H1 (cell line): ENCODE data around the gene ULK2. TPM values are rescaled to one million over a fixed set of nuclear protein-coding genes. Genes with fewer than 3 reads are reported as not detected.

Experiments used
- CTCF ChIA-PET: fragments of 300-600 bp; sonication (Branson Sonifier 250); formaldehyde crosslinking; loops from one replicate; lab custom pipeline; 2021; ENCODE audit not compliant: partially characterized antibody; lab: Charles Lee
- POLR2A ChIA-PET: fragments of 300-600 bp; sonication (Branson Sonifier 250); formaldehyde crosslinking; loops from one replicate; lab custom pipeline; 2021; ENCODE audit warnings: inconsistent platforms; ENCODE audit not compliant: partially characterized antibody; lab: Charles Lee
- DNase-seq, 2 experiments: peaks; one replicate each; pipeline versions ENCODE4 v3.0.0 to v3.0.0-alpha.2; 2010 to 2022; ENCODE audit warnings: low spot score in 2 of 2, low read depth in 1 of 2, mixed read lengths in 1 of 2
- FAIRE-seq: peaks from 2 replicates; lab custom pipeline; 2011; peaks lifted over from hg19 to GRCh38; lab: Jason Lieb, UNC
- H2AFZ ChIP-seq: 2 replicates; pipeline ENCODE4 v1.8.1; 2012; ENCODE audit warnings: low read length, inconsistent platforms
- H2AK5ac ChIP-seq: 2 replicates; pipeline ENCODE4 v1.6.1; 2013; ENCODE audit warnings: low read depth, low read length
- H2BK120ac ChIP-seq: replicated peaks from 2 replicates; pipeline ENCODE3; 2013; ENCODE audit warnings: low read depth, low read length, inconsistent platforms
- H2BK12ac ChIP-seq: 2 replicates; pipeline ENCODE4 v1.6.1; 2013; ENCODE audit warnings: low read depth, low read length
- H2BK15ac ChIP-seq: 2 replicates; pipeline ENCODE4 v1.6.1; 2013; ENCODE audit warnings: low read length
- H2BK20ac ChIP-seq: 2 replicates; pipeline ENCODE4 v1.6.1; 2013; ENCODE audit warnings: low read length
- H2BK5ac ChIP-seq: 2 replicates; pipeline ENCODE4 v1.6.1; 2013; ENCODE audit warnings: low read depth, low read length
- H3K14ac ChIP-seq: 2 replicates; pipeline ENCODE4 v1.6.1; 2013; ENCODE audit warnings: inconsistent platforms; ENCODE audit not compliant: insufficient read length
- H3K18ac ChIP-seq: 2 replicates; pipeline ENCODE4 v1.6.1; 2013; ENCODE audit warnings: low read length; ENCODE audit errors: extremely low read depth
- H3K23ac ChIP-seq: 2 replicates; pipeline ENCODE4 v1.6.1; 2013; ENCODE audit warnings: inconsistent platforms; ENCODE audit not compliant: insufficient read length
- H3K23me2 ChIP-seq: 2 replicates; pipeline ENCODE4 v1.6.1; 2013; ENCODE audit warnings: low read depth, low read length
- H3K27ac ChIP-seq: 2 replicates; pipeline ENCODE4 v1.6.1; 2011; ENCODE audit warnings: low read depth, low read length, inconsistent platforms
- H3K27me3 ChIP-seq, 4 experiments: replicated peaks in 1 of 4; 1 replicate in 1 of 4; 2 replicates in 3 of 4; pipeline versions ENCODE4 v1.6.1 to v1.8.1; 2011 to 2013; ENCODE audit warnings: low read length in 3 of 4, mild to moderate bottlenecking in 3 of 4, inconsistent platforms in 2 of 4, mixed read lengths in 2 of 4, moderate library complexity in 1 of 4; ENCODE audit not compliant: control insufficient read depth in 3 of 4, insufficient read depth in 3 of 4; ENCODE audit errors: extremely low read depth in 1 of 4
- H3K36me3 ChIP-seq, 4 experiments: 2 replicates each; pipeline versions ENCODE4 v1.6.1 to v1.8.1; 2011 to 2013; ENCODE audit warnings: mild to moderate bottlenecking in 4 of 4, low read length in 3 of 4, moderate library complexity in 2 of 4, control low read depth in 1 of 4, inconsistent platforms in 1 of 4; ENCODE audit not compliant: insufficient read depth in 4 of 4, control insufficient read depth in 2 of 4
- H3K4ac ChIP-seq: replicated peaks from 2 replicates; pipeline ENCODE3; 2013; ENCODE audit warnings: low read length, low read depth, mixed read lengths, inconsistent platforms; ENCODE audit not compliant: insufficient read length
- H3K4me1 ChIP-seq, 4 experiments: replicated peaks in 1 of 4; 1 replicate in 1 of 4; 2 replicates in 3 of 4; pipeline versions ENCODE4 v1.6.1 to v1.8.1; 2011 to 2013; ENCODE audit warnings: low read length in 3 of 4, inconsistent platforms in 2 of 4, mixed read lengths in 1 of 4; ENCODE audit not compliant: insufficient read depth in 4 of 4, control insufficient read depth in 3 of 4
- H3K4me2 ChIP-seq, 2 experiments: 2 replicates each; pipeline versions ENCODE4 v1.6.1 to v1.8.1; 2011 to 2013; ENCODE audit warnings: low read depth in 2 of 2, low read length in 2 of 2, control low read depth in 1 of 2, inconsistent platforms in 1 of 2, mild to moderate bottlenecking in 1 of 2; ENCODE audit not compliant: insufficient read depth in 1 of 2
- H3K4me3 ChIP-seq, 4 experiments: fragments of 200-600, 300-600 bp in 1 of 4; sonication (generic), shearing (Covaris generic), sonication (Bioruptor Twin) in 1 of 4; 2 replicates each; pipeline versions ENCODE4 v1.5.1 to v1.8.1; 2011 to 2016; ENCODE audit warnings: low read length in 4 of 4, low read depth in 3 of 4, control low read depth in 2 of 4, inconsistent platforms in 2 of 4, mild to moderate bottlenecking in 2 of 4, mixed read lengths in 1 of 4, moderate library complexity in 1 of 4; ENCODE audit not compliant: insufficient read depth in 2 of 4; ENCODE audit errors: extremely low read depth in 1 of 4
- H3K56ac ChIP-seq: replicated peaks from 2 replicates; pipeline ENCODE3; 2013; ENCODE audit warnings: low read depth, mild to moderate bottlenecking, mixed read lengths, low read length, inconsistent platforms; ENCODE audit not compliant: insufficient read length
- H3K79me1 ChIP-seq: 2 replicates; pipeline ENCODE4 v1.6.1; 2013; ENCODE audit warnings: low read depth, low read length, control low read depth
- H3K79me2 ChIP-seq, 2 experiments: 2 replicates each; pipeline versions ENCODE4 v1.6.1 to v1.8.1; 2012 to 2013; ENCODE audit warnings: low read length in 2 of 2, mild to moderate bottlenecking in 2 of 2, inconsistent platforms in 1 of 2; ENCODE audit not compliant: insufficient read depth in 2 of 2, control insufficient read depth in 1 of 2
- H3K9ac ChIP-seq, 4 experiments: replicated peaks in 1 of 4; 1 replicate in 1 of 4; 2 replicates in 3 of 4; pipeline versions ENCODE4 v1.6.1 to v1.8.1; 2011 to 2013; ENCODE audit warnings: low read depth in 3 of 4, low read length in 3 of 4, control low read depth in 2 of 4, mild to moderate bottlenecking in 2 of 4, moderate library complexity in 2 of 4, inconsistent platforms in 1 of 4; ENCODE audit errors: extremely low read depth in 1 of 4
- H3K9me3 ChIP-seq, 2 experiments: 2 replicates each; pipeline versions ENCODE4 v1.6.1 to v1.8.1; 2012 to 2013; ENCODE audit warnings: mild to moderate bottlenecking in 2 of 2, moderate library complexity in 2 of 2, control low read depth in 1 of 2, inconsistent platforms in 1 of 2, low read depth in 1 of 2, low read length in 1 of 2, mixed read lengths in 1 of 2; ENCODE audit not compliant: insufficient read depth in 2 of 2
- H4K20me1 ChIP-seq, 2 experiments: replicated peaks in 1 of 2; 2 replicates each; pipeline versions ENCODE3 to v1.8.1; 2011 to 2013; ENCODE audit warnings: inconsistent platforms in 2 of 2, low read length in 2 of 2, mild to moderate bottlenecking in 1 of 2; ENCODE audit not compliant: insufficient read depth in 2 of 2, control insufficient read depth in 1 of 2
- H4K5ac ChIP-seq: 2 replicates; pipeline ENCODE4 v1.6.1; 2013; ENCODE audit warnings: low read length, low read depth, mixed read lengths, inconsistent platforms; ENCODE audit not compliant: insufficient read length
- H4K8ac ChIP-seq: 2 replicates; pipeline ENCODE4 v1.8.0; 2013; ENCODE audit warnings: mild to moderate bottlenecking, moderate library complexity, low read length, inconsistent platforms; ENCODE audit not compliant: insufficient read depth; ENCODE audit errors: extremely low read depth
- H4K91ac ChIP-seq: replicated peaks from 2 replicates; pipeline ENCODE3; 2013; ENCODE audit warnings: low read length, mixed read lengths, inconsistent platforms; ENCODE audit not compliant: insufficient read length
- ASH2L ChIP-seq: fragments of 200-600, 300-600 bp; sonication (generic); IDR thresholded peaks from one replicate; pipeline ENCODE4 v1.7.1; 2017; ENCODE audit warnings: low read length
- EGR1 ChIP-seq: IDR thresholded peaks from 2 replicates; pipeline ENCODE4 v1.6.1; 2011; ENCODE audit warnings: low read depth, low read length, borderline replicate concordance
- RFX5 ChIP-seq: IDR thresholded peaks from 2 replicates; pipeline ENCODE4 v1.6.1; 2011; ENCODE audit warnings: low read depth, low read length, improper control_type of control experiment, borderline replicate concordance
- SAP30 ChIP-seq: fragments of 300-600 bp; sonication (generic); IDR thresholded peaks from 2 replicates; pipeline ENCODE4 v1.7.1; 2012; ENCODE audit warnings: low read length, moderate library complexity, mild to moderate bottlenecking, inconsistent platforms; ENCODE audit not compliant: insufficient read depth, insufficient replicate concordance
- SIN3A ChIP-seq, 2 experiments: IDR thresholded peaks in 1 of 2; conservative IDR thresholded peaks in 1 of 2; 2 replicates each; pipeline ENCODE4 v1.6.1; 2011 to 2012; ENCODE audit warnings: low read length in 2 of 2, improper control_type of control experiment in 1 of 2, low read depth in 1 of 2, mild to moderate bottlenecking in 1 of 2
- SIX5 ChIP-seq: IDR thresholded peaks from 2 replicates; pipeline ENCODE4 v1.6.1; 2011; ENCODE audit warnings: mild to moderate bottlenecking, low read depth, low read length
- TAF1 ChIP-seq: IDR thresholded peaks from 2 replicates; pipeline ENCODE4 v1.6.1; 2011; ENCODE audit warnings: mild to moderate bottlenecking, low read depth, low read length
- TBP ChIP-seq: IDR thresholded peaks from 2 replicates; pipeline ENCODE4 v1.6.1; 2011; ENCODE audit warnings: low read depth, low read length, improper control_type of control experiment
- ZNF274 ChIP-seq: IDR thresholded peaks from 2 replicates; pipeline ENCODE4 v1.7.0; 2012; ENCODE audit warnings: low read length, borderline replicate concordance; ENCODE audit errors: extremely low read depth
- WGBS, 2 experiments: shearing (Covaris generic) in 1 of 2; methylation state at CpG; one replicate each; pipeline versions ENCODE4 v1.1.6 to v1.1.7; 2013 to 2015; ENCODE audit warnings: low lambda C conversion rate in 2 of 2, mixed read lengths in 2 of 2, inconsistent platforms in 1 of 2, low coverage in 1 of 2, missing lambda C conversion rate in 1 of 2; ENCODE audit not compliant: insufficient replicate concordance in 2 of 2, insufficient coverage in 1 of 2, insufficient read length in 1 of 2; ENCODE audit errors: extremely low coverage in 1 of 2, missing lambda C conversion rate in 1 of 2; 5-methylcytosine and 5-hydroxymethylcytosine counted together
- polyA plus RNA-seq, 7 experiments: library from polyadenylated mRNA; depleted of rRNA in 3 of 7; stranded (reverse) in 5 of 7; unstranded in 2 of 7; fragments of >200 nt in 5 of 7; fragments of 200-250 nt in 2 of 7; gene quantifications; 1 replicate in 5 of 7; 2 replicates in 1 of 7; 4 replicates in 1 of 7; pipeline versions ENCODE4 v1.2.1 to v1.2.3, GENCODE V29; 2011 to 2013; ENCODE audit warnings: missing spikeins in 2 of 7, mixed read lengths in 2 of 7
- total RNA-seq: library from RNA; stranded (reverse); fragmentation: NEBNext Ultra II Directional; extraction: Animal tissue kit (Norgen Biotek cat#: 25700); gene quantifications from 2 replicates; pipeline ENCODE4 v1.2.1, GENCODE V29; 2021

ULK2 gene
- total and polyA plus RNA-seq, 2 of the 8 experiments (the other 6 are each of a cell fraction or from before 2014, with no cell fraction given) = 5.3 to 9.8 TPM

DNA sequence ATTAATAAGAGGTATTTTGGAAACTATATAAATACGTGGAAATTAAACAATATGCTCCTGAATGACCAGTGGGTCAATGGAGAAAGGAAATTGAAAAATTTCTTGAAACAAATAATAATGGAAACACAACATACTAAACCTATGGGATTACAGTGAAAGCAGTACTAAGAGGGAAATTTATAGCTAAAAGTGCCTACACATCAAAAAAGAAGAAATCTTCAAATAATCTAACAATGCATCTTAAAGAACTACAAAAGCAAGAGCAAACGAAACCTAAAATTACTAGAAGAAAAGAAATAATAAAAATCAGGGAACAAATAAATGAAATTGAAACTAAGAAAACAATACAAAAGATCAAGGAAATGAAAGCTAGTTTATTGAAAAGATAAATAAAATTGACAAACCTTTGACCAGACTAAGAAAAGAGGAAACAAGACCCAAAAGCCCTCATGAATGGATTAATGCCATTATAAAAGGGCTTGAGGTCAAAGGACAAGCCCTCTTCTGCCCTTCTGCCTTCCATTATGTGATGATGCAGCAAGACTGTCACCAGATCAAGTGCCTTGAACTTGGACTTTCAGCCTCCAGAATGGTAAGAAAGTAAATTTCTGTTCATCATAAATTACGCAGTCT is 75.7 kb downstream of the ULK2 start:
- peaks cover 0 to 18% (median 7%) of the 10 kb centered on the region in 4 experiments; a peak in 4 of 8 replicates for H3K36me3 ChIP-seq
- FAIRE-seq = no peak
- CTCF ChIA-PET = no interaction called here

More for the DNA sequence above, 75.7 kb downstream of the ULK2 start:
- no peaks in the 10 kb centered on the region for H3K4me1 ChIP-seq
- H2BK15ac ChIP-seq = no peak overlapping the region
- TF ChIP-seq TAF1 = no peak
- TF ChIP-seq EGR1 = no peak
- no peak for TF ChIP-seq ASH2L
- no peak for TF ChIP-seq RFX5
- no peak for TF ChIP-seq SIX5
- no peak for TF ChIP-seq SIN3A (conservative IDR thresholded peaks at IDR 0.05 in 1 of 2, IDR thresholded peaks at IDR 0.05 in 1 of 2; ENCODE audit: low read depth in 1 of 2, low read length in 2 of 2)
- no peak for TF ChIP-seq SAP30
- TF ChIP-seq TBP = no peak
- TF ChIP-seq ZNF274 = no peak
- H4K5ac ChIP-seq = no peak overlapping the region
- WGBS, 2 experiments = 82% methylated on average over 3 of the region's 3 CpGs; no CpG with 5 or more reads in 1 of the 2 experiments
- H3K4ac ChIP-seq = no peak overlapping the region
- no peak overlapping the region for H2BK12ac ChIP-seq
- H3K79me1 ChIP-seq = no peaks in the 10 kb centered on the region
- no peak for DNase-seq
- H2BK20ac ChIP-seq = no peak overlapping the region
- no peak overlapping the region for H2BK120ac ChIP-seq
- H3K23ac ChIP-seq = no peak overlapping the region
- H3K9ac ChIP-seq = no peak overlapping the region
- H4K91ac ChIP-seq = no peak overlapping the region
- no peaks in the 10 kb centered on the region for H4K20me1 ChIP-seq
- H3K4me2 ChIP-seq = no peak overlapping the region
- no peaks in the 10 kb centered on the region for H3K23me2 ChIP-seq
- H4K8ac ChIP-seq = no peak overlapping the region
- H3K14ac ChIP-seq = no peak overlapping the region
- H3K56ac ChIP-seq = no peak overlapping the region
- POLR2A ChIA-PET = no interaction called here
- H2AK5ac ChIP-seq = no peak overlapping the region
- H3K79me2 ChIP-seq = no peaks in the 10 kb centered on the region
- no peak overlapping the region for H2BK5ac ChIP-seq
- no peak overlapping the region for H3K4me3 ChIP-seq
- no peak overlapping the region for H2AFZ ChIP-seq
- no peak overlapping the region for H3K18ac ChIP-seq
- peaks cover 5 to 10% of the 10 kb centered on the region in 2 experiments; a peak in 3 of 4 replicates for H3K9me3 ChIP-seq
- no peaks in the 10 kb centered on the region for H3K27me3 ChIP-seq
- H3K27ac ChIP-seq = no peak overlapping the region
